Measurements from ENCODE around the gene DCTPP1.

DNA sequence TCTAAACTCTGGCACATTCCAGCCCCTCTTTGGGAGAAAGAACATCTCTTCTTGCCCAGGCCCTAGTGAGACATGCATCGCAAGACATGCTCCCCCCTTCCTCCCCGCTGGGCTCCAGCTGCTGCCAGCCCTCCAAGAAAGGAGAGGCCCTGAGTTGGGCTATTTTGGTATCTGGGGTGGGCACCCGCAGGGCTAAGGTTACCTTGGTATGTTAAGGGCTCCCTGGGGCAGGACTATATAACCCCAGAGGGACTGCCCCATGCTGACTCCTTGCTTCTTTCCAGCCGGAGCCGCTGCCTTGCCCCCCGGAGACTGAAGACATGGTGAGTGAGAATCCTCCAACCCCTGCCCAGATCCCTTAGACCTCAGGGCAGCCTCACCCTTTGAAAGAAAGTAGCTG lies 55.3 kb downstream of the DCTPP1 start, which contains the start of gene MYL11:
- TF ChIP-seq, protein P1, sequence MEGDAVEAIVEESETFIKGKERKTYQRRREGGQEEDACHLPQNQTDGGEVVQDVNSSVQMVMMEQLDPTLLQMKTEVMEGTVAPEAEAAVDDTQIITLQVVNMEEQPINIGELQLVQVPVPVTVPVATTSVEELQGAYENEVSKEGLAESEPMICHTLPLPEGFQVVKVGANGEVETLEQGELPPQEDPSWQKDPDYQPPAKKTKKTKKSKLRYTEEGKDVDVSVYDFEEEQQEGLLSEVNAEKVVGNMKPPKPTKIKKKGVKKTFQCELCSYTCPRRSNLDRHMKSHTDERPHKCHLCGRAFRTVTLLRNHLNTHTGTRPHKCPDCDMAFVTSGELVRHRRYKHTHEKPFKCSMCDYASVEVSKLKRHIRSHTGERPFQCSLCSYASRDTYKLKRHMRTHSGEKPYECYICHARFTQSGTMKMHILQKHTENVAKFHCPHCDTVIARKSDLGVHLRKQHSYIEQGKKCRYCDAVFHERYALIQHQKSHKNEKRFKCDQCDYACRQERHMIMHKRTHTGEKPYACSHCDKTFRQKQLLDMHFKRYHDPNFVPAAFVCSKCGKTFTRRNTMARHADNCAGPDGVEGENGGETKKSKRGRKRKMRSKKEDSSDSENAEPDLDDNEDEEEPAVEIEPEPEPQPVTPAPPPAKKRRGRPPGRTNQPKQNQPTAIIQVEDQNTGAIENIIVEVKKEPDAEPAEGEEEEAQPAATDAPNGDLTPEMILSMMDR (conservative IDR thresholded peaks at IDR 0.05 in 1 of 2, IDR thresholded peaks at IDR 0.05 in 1 of 2; ENCODE audit: extremely low read depth in 1 of 2, insufficient read depth in 1 of 2, low read depth in 1 of 2, low read length in 2 of 2) = no peak
- TF ChIP-seq EZH2 (IDR thresholded peaks at IDR 0.05; ENCODE audit: borderline replicate concordance, low read length) = no peak
